NCI-H446 (cell line): ENCODE results near the gene NEK9.

Experiments
- DNase-seq, 2 experiments: peaks; one replicate each; lab custom pipeline; 2025; lab: John Stamatoyannopoulos, UW

The NEK9 gene

DNA sequence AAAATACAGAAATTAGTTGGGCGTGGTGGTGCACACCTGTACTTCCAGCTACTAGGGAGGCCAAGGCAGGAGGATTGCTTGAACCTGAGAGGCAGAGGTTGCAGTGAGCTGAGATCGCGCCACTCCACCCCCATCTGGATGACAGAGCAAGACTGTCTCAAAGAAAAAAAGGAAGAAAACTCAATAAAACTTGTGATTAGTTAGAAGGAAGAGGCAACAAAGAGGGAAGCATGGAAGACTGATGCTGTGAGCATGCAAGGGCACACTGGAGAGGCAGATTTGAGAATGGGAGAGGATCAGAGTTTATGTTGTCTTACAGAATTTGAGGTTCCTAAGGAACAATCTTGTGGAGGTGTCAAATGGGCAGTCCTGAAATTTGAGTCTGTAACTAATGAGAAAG lies 60.2 kb downstream of the NEK9 start:
- DNase-seq = no peak

DNA sequence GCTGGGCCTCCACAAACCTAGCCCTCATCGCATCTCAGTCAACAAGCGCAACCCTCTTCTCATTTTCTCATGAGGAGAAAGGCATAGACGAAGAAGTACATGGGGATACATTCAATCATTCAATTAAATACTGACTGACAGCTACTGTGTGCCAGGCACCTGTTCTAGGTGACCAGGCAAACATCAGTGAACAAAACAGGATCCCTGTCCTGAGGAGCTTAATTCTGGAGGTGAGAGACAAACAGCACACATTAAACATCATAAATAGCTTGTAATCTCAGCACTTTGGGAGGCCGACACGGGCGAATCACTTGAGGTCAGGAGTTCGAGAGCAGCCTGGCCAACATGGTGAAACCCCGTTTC lies 62.7 kb downstream of the NEK9 start:
- DNase-seq = no peak

DNA sequence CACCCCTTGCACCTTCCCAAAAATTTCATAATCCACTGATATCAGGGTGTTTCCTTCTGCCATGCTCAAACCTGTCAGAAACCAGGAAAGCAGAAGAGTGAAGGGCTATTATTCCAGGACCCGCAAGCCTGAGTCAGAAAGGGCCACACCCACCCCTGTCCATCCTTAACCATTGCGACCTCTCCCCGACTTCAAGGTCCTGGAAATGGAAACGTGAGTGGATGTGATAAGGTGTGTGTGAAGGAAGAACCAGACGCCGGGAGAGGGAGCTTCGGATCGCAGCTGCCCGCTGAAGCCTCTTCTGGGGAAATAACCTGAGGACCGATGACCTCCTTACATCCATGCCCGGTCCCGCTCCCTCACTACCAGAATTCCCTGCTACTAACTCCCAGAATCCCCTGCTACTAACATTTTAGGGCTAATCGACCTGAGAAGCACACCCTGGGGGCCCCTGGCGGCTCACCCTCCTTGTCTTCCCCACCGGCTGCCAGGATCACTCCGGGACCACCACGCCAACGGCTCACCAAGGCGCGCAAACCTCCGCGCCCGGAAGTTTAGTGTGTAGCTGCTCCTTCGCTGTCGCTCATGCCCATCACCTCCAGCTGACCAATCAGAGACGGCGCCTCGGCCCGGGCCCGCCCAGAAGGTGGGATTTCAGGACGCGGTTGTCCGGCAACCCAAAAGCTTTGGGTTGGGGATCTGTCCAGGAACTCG lies 63.2 kb downstream of the NEK9 start, which contains the start of gene ACYP1:
ACYP1 (minus strand) TSS at position 534 of the 714 bp plus-strand sequence; CDS start at position 63, 471 bp downstream.
- DNase-seq = peak; percentile 93 to 94

DNA sequence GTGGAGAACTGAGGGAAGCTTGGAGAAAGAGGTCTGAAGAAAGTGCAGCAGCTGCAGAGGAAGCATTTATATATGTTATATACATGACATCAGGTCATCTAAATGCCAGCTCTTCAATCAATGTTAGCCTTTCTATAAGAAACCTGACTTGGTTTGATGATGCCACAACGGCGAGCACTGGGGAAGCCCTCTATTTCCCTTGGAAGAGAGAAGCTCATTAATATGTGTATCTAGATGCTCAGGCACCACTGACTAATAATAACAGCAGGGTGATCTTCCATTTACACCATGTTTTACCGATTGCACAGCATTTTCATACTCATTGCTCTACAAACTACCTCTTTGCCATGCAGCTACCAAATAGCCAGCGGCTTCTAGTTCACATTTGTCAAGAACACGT lies 63.8 kb downstream of the NEK9 start:
- no peak for DNase-seq

DNA sequence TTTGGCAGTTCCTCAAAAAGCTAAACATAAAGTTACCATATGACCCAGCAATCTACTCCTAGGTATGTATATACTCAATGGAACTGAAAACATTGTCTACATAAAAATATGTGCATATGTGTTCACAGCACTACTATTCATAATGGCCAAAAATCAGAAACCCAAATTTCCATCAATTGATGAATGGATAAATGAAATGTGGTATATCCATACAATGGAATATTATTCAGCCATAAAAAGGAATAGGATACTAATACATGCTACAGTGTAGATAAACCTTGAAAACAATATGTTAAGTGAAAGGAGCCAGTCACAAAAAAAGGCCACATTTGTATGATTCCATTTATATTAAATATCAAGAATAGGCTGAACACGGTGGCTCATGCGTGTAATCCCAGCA lies 66.4 kb downstream of the NEK9 start:
- DNase-seq = no peak

DNA sequence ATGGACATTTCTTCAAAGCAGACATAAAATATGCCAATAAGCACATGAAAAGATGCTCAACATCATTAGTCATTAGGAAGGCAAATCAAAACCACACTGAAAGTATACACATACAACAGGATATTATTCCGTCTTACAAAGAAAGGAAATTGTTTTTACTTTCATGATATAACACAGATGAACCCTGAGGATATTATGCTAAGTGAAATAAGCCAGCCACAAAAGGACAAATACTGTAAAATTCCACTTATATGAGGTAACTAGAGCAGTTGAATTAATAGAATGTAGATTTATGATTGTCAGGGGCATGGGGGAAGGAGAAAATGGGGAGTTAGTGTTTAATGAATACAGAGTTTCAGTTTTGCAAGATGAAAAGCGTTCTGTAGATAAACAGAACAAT lies 67.2 kb downstream of the NEK9 start:
- no peak for DNase-seq

DNA sequence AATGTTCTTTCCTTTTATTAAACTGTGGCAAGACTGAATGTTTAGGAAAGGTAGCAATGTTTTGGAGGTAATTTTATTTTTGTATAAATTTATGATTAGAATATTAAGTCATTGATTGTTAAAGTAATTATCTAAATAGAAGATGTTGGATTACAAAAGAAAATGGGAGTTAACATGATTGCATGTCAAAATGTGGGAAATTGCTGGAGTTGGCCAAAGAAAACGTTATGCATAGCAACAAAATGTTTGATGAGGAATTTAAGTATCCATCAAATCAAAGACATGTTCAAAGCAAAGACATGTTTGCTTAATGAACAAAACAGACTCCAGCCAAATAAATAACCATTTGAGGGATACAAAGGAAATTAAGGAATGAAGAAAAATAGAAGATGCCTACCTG lies 72.4 kb downstream of the NEK9 start:
- no peak for DNase-seq

DNA sequence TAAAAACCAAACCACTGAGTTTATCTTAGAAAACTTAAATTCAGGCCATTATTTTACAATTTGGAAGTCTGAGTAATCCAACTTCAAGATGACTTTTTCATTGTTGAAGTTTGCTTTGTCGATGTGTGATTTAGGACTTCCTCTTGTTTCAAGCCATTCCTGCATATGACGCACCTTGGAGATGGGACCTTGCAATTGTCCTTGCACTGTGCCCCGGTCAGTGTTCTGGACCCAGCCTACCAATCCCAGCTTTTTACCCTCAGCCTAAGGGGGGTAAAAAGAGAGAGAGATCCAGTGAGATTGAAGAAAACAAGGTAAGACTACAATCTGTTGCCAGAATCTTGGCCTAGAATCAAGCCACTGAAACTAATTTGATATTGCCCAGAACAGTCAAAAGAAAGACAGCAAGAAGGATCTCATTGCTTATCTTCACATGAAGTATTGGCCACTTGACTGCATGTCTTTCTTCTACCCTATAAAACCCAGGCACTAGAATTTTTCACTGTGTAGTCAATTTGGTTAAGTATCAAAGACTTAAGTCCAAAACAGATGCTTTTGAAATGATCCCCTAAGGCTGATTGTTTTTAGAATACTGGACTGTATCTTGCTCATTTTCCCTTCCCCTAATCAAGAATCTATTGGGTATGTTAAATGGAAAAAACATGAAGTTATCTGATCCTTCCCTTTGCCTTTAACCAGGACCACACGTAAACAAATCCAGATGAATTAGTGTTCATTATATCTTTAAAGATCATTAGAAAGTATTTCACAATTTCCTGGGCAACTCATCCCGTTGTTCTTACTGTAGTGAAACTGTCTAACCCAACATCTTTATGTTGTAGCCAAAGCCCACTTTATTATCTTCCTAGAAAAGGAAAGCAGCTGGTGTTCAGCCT lies 73.2 kb downstream of the NEK9 start:
- DNase-seq = no peak

DNA sequence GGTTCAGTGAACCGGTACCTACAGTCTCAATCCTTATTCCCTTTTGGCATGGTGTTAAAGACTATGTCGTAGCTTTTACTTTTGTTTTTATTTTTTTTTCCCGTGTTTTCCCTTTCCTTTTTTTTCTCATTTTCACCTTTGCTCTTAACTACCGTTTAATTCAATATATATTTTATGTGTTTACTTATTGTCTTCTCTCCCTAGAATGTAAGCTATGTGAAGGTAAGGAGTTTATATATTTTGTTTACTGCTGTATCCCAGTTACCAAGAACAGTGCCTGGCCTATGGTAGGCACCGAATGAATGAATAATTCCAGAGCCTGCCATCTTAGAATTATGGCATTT lies 75.3 kb downstream of the NEK9 start:
- no peak for DNase-seq

DNA sequence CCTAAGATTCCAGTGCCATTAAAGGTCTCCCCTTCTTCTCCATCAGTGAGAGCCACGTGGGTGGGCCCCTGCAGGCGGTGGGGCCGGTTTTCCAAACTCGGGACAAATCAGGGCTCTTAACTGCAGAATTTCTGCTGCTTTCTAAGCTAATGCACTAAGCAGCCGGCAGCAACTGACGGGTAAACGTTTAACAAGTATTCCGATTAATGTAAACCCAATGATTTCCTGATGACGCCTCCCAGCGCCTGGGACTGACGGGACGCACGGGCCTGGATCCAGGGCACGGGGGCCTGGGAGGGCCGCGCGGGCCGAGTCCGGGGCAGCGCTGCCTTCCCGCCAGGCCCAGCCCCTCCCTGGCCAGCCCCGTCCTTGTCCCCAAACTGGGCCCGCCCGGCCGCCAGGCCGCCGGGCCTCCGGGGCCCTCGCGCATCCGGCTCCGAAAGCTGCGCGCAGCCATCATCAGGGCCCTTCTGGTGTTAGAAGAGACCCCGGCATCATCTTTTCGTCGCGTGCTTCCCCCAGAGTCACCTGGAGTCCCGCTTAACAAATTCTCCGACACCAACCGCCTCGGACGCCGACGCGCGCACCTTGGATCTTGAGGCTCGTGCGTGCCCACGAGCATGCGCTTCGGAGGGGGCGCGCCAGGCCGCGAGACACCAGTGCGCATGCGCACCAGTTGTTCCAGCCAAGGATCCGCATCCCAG lies 75.8 kb downstream of the NEK9 start, which contains the start of gene MLH3:
MLH3 (minus strand) TSS at position 616 of the 704 bp plus-strand sequence. CDS start 1,812 bp downstream, outside the sequence.
- DNase-seq = peak; percentile 71 to 94

DNA sequence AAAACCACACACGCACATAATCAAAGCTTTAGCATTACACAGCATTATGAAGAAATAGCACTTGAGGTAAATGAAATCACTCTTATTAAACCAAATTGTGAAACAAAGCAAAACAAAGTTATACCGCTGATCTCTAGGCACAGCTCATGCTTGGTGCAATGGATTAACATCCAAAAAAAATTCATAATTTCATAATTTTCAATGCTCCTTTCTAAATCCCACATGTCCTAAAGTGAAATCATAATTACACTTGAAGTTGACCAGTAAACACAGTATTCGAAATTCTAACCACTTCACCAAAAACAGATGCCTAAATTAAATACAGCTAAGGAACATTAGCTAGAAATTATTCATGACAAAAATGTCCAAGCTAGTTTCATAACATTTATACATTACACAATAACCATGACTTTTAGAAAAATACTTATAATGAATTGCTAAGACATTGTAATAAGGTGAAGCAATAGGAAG lies 77.1 kb downstream of the NEK9 start:
- DNase-seq = no peak

DNA sequence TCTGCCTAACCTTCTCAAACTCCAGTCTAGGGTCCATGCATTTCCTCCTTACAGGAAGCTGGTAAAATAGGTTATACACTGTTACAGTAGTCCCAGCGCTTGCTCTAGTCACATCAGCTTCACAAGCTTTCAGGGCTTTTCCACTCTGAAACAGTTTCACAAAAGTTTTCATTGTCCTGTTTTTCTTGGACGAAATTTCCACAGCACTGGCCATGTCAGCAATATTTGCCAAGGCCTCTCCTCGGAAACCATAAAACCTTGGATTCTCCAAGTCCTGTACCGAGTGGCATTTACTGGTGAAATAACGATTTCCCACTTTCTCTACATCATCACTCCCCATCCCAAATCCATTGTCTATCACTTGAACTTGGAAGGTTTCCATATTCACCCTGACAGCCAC lies 77.7 kb downstream of the NEK9 start:
- DNase-seq = no peak

DNA sequence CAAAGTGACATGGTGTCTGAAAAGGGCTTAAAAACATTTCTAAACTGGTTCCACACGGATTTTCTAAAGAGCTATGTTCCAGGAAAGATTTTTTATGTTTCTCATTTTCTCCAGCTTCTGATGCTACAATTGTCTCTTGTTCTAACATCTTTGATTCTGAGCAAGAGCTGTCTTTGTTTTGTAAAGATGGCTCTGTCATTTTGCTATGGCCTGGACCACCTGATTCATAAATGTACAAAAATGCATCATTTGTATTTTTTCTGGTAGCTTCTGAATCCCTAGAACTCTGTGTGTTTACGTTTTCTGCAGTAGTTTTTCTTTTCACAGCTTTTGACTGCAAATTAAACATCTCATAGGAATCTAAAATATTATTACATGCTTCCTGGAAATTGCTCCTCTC lies 78.7 kb downstream of the NEK9 start:
- DNase-seq = no peak

DNA sequence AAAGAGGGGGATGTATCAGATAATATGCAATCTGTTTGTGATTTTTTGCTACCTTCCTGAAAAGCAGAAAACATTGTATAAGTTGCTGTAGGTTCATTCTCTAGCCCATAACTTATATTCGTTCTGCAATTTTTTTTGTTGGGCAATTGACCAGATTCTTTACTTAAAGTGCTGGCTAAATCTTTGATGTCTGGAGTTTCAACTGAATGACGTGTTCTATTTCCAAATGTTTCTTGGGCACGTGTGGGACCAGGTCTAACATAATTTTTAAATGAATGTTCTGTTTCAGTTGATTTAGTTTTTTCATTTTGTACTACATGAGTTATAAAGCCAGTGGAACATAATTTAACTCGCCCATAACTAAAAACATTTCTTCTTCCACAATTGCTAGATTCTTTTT lies 79.3 kb downstream of the NEK9 start:
- no peak for DNase-seq

DNA sequence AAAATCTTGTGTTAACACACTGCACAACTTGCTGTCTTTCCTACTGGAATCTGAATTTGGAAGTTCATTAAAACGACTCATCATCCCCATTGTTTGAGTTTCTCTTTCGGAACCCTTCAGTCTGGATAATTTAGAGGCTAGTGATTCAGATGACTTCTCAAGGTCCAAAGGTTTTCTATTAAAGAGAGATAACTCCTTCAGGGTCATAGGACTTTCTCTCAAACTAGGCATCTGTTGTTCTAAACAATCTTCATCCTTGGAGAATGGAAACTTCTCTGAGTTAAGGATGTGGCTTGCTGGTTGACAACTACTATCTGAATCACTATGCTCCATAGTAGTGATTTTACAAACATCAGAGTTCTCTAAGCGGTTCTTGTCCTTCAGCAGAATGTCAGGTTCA lies 79.9 kb downstream of the NEK9 start:
- no peak for DNase-seq

DNA sequence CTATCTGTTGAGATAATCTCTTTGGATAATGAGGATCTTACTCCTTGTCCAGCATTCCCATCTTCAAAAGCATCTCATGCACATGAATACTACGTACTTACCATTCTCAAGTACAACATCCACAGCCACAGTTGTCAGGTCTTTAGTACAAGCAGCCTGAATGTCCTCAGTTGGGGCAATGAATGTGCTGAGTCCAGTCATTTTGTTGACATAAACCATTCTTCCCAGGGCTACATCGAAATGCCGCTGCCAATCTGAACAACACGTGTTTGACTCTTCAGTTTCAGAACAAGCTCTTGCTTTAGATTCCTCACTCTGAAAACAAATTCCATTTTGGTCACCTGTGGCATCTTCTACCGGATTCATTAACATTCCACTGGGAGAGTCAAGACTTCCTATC lies 80.6 kb downstream of the NEK9 start:
- DNase-seq = no peak

DNA sequence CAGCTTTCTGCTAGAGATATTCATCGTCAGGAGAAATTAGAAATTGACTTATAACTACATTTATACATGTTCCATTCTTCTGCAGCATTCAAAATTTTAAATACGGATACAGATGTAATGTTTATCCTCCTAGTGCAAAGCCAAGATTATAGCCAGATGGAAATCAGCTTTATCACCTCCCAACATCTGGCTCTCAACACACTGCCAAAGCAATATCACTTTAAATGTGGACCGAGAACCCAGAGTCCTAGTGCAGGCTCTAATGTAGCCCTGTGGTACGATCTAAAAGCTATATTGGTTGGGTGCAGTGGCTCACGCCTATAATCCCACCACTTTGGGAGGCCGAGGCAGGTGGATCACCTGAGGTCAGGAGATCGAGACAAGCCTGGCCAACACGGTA lies 82.1 kb downstream of the NEK9 start:
- no peak for DNase-seq

DNA sequence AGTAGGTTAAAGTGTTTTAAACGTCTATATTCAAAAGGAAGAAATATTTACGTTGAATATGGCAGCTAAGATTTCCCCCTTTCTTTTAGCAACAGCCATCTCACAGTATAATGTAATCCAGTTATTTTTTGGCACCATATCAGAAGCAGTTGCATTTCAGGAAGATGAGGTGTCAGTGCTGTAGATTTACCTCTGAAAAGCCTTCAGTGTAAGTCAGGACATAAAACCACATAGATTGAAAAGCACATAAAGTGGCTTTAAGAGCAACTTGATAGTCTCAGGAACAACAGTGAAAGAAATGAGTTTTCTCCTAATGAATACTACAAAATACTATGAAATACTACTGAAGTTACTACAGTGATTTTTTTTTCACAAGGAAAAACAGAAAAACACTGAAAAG lies 82.5 kb downstream of the NEK9 start:
- no peak for DNase-seq

DNA sequence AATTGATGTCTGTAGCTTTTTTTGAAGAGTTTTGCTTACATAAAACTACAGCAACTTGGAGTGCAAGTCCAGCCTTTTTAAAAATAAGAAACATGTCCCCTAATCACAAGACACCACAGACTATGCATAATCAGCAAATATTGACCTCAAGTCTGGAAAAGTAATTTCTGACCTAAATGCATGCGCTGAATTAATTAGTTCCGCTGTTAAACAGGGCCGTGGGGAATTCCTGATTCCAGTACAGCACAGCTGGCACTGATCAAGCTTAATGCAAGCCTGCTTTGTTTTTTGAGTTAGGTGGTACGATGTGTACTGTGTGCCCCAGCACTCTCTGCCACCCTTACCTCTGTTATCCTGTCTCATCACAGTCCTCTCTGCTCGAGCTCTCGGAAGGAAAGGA lies 84.8 kb downstream of the NEK9 start:
- DNase-seq = no peak

DNA sequence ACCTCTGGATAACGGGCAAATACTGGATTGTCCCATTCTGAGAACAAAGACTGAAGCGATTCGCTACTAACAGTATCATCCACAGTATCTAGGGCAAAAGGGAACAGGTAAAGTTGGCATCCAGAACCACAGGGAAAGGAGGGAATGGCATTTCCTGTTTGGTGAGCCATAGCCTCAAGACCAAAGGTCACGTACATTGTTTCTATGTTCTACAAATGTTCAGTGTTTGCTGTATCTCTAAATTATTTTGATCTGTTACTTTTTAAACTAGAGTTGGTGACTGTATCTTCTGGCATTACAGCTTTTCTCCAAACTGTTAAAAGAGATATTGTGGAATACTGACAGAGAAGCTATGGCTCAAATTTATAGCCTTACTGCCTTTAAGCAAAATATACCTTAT lies 85.2 kb downstream of the NEK9 start:
- no peak for DNase-seq

DNA sequence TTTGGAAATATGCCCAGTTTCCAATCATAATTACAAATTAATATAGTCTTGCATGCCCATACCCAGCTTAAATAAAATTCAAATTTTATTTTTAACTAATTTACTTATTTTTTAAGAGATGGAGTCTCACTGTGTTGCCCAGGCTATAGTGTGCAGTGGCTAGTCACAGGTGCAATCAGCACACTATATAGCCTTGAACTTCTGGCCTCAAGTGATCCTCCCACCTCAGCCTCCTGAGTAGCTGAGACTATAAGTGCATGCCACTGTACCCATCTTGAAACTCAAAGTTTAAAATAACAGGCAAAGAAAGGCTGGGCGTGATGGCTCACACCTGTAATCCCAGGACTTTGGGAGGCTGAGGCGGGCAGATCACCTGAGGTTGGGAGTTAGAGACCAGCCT lies 85.9 kb downstream of the NEK9 start:
- no peak for DNase-seq

DNA sequence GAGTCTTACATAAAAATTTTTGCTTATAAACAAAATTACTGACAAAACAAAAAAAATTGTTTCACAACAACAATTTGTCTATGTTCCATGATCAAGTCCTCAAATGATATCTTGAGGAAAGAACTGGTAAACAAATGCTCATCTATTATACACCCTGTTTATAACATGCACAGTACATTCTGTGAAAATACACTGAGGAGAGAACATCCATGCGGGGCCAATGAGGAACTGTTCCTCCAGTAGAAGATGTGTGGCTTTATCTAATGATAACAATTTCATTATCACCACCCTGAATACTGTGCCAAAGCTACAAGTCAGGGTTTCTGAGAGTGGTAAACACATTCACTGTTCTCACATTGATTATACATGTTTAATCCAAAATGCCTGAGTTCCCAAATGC lies 86.3 kb downstream of the NEK9 start:
- DNase-seq = no peak

DNA sequence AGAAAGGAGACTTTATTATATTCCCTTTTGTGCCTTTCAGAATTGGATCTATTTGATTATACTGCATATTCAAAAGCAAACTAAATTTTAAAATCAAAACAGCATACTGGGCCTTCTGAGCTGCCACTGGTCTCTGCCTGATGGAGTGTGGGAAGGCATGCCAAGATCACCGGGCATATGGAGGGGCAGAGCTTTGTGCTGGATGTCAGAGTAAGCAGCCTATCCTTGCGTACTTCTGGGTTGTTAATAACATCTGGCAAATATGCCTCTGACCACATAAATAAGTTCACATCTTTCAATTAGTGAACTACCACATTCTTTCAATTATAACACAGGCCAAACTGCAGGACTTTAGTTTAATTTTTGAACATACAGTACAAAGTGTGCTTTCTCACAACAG lies 93.9 kb downstream of the NEK9 start:
- no peak for DNase-seq
